Activated CD4-positive, alpha-beta T cell treated with anti-CD3 and anti-CD28 coated beads, Interleukin-2, amount 10 ng/mL, durations not matched to agents 24 days and 14 days (primary cell): ENCODE results near the gene MAP4K2. TPM values are rescaled to one million over a fixed set of nuclear protein-coding genes. Genes with fewer than 3 reads are reported as not detected.
A peak's percentile ranks its signal among the peaks of the same experiment; 100 is the strongest.

Experiments
- DNase-seq: peaks from one replicate; pipeline ENCODE4 v3.0.0; 2022
- H3K27ac Mint-ChIP-seq: one replicate; pipeline ENCODE4 v1.8.0; 2022; ENCODE audit warnings: mild to moderate bottlenecking, mixed read lengths
- H3K27me3 Mint-ChIP-seq: one replicate; pipeline ENCODE4 v1.8.0; 2022; ENCODE audit warnings: mixed read lengths
- H3K36me3 Mint-ChIP-seq: one replicate; pipeline ENCODE4 v1.8.0; 2022; ENCODE audit warnings: low read depth, mild to moderate bottlenecking, mixed read lengths
- H3K4me1 Mint-ChIP-seq: one replicate; pipeline ENCODE4 v1.8.0; 2021; ENCODE audit warnings: mixed read lengths
- H3K4me3 Mint-ChIP-seq: one replicate; pipeline ENCODE4 v1.8.0; 2022; ENCODE audit warnings: mild to moderate bottlenecking, moderate library complexity, mixed read lengths
- H3K9me3 Mint-ChIP-seq: one replicate; pipeline ENCODE4 v1.8.0; 2021; ENCODE audit warnings: mixed read lengths
- intact Hi-C: fragments of 100-400 bp; cut with micrococcal nuclease; formaldehyde crosslinking; loops from one replicate; pipeline ENCODE4 v1.15.1; 2023
- total RNA-seq: library from RNA; stranded (reverse); gene quantifications from 2 replicates; pipeline ENCODE4 v1.2.3, GENCODE V29; 2022

The MAP4K2 gene
- total RNA-seq, 1 donor from 2014 or later: 67.3 TPM

DNA sequence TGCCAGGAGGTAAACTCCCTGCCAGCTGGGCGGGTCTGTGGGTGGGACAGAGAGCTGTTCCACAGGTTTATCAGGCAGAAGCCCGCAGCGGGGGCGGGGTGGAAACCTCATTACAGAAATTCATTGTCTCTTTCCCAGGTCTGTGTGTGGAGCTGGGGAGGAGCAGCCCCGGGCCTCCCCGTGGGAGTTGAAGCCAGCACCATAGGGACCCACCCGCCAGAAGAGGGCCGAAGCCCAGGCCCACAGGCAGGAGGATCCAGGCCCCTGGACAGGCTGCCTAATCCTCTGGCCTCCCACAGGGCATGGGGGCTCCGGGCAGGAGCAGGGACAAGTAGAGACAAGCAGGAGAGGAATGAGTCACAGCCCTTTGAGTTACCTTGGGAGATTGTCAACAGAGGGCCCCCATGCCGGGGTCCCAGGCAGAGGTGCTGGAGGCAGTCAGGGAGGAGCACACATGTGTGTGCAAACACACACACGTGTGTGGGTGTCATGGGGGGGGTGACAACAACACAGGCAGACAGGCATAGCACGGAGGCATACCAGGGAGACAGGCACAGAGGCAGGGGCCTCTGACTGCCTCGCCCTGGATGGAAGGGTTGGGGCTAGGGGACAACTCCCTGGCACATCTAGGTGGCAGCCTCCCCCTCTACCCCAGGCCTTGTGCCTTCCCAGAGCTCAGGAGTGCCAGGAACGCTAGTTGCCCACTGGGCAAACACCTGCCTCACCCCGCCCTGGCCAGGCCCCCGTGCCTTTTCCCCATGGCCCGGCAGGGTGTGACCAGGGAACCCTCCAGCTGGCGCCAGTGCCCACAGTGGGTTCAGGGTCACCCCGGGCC is 40.1 kb upstream of the MAP4K2 start:
- Mint-ChIP-seq H3K4me3 (peak overlapping the region; percentile 73), H3K27ac (peak overlapping the region; percentile 71)
- intact Hi-C loops: no loop called here

GRCh38 chr11:64842366-64842759 is 39.3 kb upstream of the MAP4K2 start:
- H3K27me3 Mint-ChIP-seq: peaks cover 2% of the 10 kb centered on the region
- no peak for DNase-seq
- H3K4me3 Mint-ChIP-seq: no peak overlapping the region
- H3K9me3 Mint-ChIP-seq: no peaks in the 10 kb centered on the region
- no peaks in the 10 kb centered on the region for H3K36me3 Mint-ChIP-seq
- intact Hi-C loops: no loop called here
- H3K4me1 Mint-ChIP-seq: peaks cover 18% of the 10 kb centered on the region
- H3K27ac Mint-ChIP-seq: no peak overlapping the region

More for the DNA sequence above, 40.1 kb upstream of the MAP4K2 start:
- Mint-ChIP-seq H3K36me3 (no peaks in the 10 kb centered on the region), H3K9me3 (no peaks in the 10 kb centered on the region), H3K4me1 (peaks cover 21% of the 10 kb centered on the region), H3K27me3 (peaks cover 2% of the 10 kb centered on the region)
- no peak for DNase-seq

DNA sequence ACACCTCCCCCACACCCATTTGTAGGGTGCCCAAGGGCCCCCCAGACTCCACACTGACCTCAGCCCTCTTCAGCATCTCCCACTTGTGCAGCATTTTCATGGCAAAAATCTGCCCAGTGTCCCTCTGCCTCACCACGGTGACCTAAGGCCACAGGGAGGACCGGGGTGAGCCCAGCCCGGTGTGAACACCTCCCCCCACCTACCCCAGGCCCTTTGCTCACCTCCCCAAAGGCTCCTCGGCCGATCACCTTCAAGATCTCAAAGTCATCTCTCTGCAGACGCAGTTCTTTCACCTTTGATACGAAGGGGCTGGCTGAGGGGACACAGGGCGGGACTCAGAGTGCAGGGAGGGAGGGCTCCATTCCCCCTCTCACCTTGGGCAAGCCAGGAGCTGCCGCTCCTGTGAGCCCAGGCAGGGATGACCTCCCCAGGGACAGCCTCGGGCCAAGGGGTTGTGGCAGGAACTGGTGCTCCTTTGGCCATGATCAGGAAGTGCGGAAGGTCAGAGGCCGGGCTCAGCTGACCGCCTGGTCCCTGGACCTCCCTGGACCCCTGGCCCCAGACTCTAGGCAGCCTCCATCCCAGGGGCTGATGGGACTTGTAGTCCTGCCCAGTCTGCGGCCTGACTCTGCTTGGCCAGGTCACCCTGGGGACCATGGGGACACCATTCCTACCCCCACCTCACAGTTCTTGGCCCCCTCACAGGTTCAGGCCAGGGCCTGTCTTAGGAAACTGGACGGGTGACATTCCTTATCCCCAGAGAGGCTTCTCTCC is 38.8 kb upstream of the MAP4K2 start:
- intact Hi-C loops: no loop called here

DNA sequence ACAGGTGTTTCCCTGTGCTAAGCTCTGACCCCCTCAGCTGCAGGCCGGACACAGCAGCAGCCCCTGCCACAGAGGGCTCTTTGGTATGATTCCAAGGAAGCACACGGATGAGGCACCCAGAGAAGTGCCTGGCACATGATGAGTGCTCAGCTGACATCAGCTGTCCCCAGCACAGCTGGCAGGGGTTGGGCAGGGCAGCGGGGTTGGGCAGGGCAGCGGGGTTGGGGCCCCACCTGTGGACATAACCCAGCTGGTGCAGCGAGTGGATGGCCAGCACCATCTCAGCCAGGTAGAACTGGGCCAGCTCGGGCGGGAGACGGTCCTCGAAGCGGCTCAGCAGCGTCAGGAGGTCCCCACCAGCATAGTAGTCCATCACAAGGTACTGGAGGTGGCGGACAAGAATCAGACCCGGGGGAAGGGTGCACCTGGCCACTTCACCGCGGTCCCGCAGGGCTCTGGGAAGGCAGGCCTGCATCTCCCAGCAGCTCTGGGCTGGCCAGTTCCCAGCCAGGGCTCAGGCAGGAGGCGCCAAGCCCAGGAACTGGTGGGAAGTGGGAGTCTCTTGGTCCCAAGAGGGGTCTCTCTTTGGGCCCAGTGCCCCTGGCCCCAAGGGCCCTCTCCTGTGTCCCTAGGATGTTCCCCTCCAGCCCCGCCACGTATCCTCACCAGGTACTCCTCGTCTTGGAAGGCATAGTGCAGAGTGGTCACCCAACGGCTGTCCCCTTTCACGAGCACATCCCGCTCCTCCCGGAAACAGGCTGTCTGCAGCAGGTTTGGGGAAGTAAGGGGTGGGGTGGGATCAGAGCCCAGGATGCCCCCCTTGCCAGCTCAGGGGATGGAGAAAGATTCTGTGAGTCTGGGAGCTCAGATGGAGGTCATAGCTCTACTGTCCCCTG is 37.1 kb upstream of the MAP4K2 start:
- H3K4me1 Mint-ChIP-seq: peaks cover 10% of the 10 kb centered on the region
- H3K27me3 Mint-ChIP-seq: peaks cover 2% of the 10 kb centered on the region
- no peak overlapping the region for H3K27ac Mint-ChIP-seq
- no peak for DNase-seq
- no peaks in the 10 kb centered on the region for H3K9me3 Mint-ChIP-seq
- intact Hi-C loops: no loop called here
- no peak overlapping the region for H3K4me3 Mint-ChIP-seq
- no peaks in the 10 kb centered on the region for H3K36me3 Mint-ChIP-seq

More for the DNA sequence above, 38.8 kb upstream of the MAP4K2 start:
- Mint-ChIP-seq H3K27ac (no peak overlapping the region), H3K4me3 (no peak overlapping the region), H3K36me3 (no peaks in the 10 kb centered on the region), H3K27me3 (peaks cover 2% of the 10 kb centered on the region), H3K4me1 (peaks cover 13% of the 10 kb centered on the region), H3K9me3 (no peaks in the 10 kb centered on the region)
- DNase-seq: no peak

DNA sequence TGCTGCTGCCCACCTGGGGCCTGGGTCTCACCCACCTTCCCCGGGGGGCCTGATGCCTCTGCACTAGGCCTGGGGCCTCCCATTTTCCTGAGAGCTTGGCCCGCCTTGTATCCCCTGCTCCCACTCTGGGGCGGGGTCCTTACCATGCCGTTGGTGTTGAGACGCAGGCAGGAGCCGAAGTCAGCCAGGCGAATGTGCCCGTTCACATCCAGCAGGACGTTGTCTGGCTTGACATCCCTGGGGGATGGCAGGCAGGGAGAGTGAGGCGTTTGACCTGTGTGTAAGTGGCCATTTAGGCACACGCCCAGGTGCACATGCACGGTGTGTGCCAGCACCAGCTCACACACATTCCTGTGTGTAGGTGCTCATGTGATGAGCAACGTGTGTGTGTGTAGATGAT is 36.3 kb upstream of the MAP4K2 start:
- intact Hi-C loops: no loop called here
- Mint-ChIP-seq H3K9me3 (no peaks in the 10 kb centered on the region), H3K27ac (no peak overlapping the region), H3K4me1 (peaks cover 8% of the 10 kb centered on the region), H3K27me3 (peaks cover 2% of the 10 kb centered on the region), H3K4me3 (no peak overlapping the region), H3K36me3 (no peaks in the 10 kb centered on the region)
- no peak for DNase-seq

GRCh38 chr11:64838600-64839334 is 35.8 kb upstream of the MAP4K2 start:
- Mint-ChIP-seq H3K27me3 (peaks cover 2% of the 10 kb centered on the region), H3K4me1 (peaks cover 5% of the 10 kb centered on the region), H3K27ac (no peak overlapping the region), H3K36me3 (no peaks in the 10 kb centered on the region), H3K9me3 (no peaks in the 10 kb centered on the region), H3K4me3 (no peak overlapping the region)
- no peak for DNase-seq
- intact Hi-C loops: no loop called here

DNA sequence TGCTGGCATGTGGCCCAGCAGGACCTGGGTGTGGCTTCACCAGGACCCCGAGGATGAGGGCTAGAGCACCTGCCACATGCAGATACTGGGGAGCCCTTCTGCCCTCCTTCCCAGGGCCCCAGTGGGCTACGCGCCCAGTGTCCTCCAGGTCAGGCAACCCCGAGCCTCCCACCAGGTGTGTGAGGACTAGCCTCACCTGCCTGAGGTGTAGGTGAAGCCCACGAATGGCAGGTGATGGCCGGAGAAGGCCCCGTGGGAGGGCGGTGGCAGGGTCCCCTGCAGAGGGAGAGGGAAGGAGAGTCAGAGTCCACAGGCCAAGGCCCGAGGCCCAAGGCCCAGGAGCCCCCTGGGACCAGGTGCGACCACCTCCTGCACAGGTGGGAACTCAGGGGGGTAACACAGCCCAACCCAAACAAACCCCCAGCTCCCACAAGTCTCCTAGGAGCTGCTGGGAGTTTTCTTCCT is 34.9 kb upstream of the MAP4K2 start:
- Mint-ChIP-seq H3K36me3 (no peaks in the 10 kb centered on the region), H3K27me3 (no peaks in the 10 kb centered on the region), H3K4me3 (no peak overlapping the region), H3K4me1 (no peaks in the 10 kb centered on the region), H3K9me3 (no peaks in the 10 kb centered on the region), H3K27ac (no peak overlapping the region)
- DNase-seq: no peak
- intact Hi-C loops: no loop called here

DNA sequence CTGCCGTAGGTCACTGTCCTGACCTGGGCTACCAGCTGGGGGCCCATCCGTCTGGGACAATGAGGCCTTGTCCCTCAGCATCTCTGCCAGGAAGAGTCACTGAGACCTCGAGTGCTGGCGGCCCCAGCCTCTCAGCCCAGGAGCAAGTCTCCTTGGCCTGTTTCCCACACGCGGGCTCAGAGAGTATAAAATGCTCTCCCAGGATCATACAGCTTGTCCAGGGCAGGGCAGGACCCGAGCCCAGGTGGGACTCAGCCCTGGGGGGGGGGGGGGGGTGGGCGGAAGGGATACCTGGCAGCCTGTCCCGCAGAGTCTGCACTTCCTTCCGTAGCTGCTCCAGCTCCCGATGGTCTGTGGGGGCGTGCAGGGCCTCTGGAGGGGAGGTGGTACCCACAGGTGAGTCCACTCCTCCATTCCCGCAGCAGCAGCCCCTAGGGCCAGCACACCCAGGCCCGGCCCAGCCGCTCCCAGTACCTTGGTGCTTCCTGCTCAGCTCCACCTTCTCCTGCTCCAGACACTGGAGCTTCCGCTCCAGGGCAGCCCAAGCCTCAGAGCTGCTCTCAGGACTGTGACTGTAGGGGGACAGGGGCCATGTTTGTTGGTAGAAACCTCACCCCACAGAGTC is 33.5 kb upstream of the MAP4K2 start:
- no peaks in the 10 kb centered on the region for H3K36me3 Mint-ChIP-seq
- no peak overlapping the region for H3K27ac Mint-ChIP-seq
- no peaks in the 10 kb centered on the region for H3K4me1 Mint-ChIP-seq
- no peak overlapping the region for H3K4me3 Mint-ChIP-seq
- intact Hi-C loops: no loop called here
- H3K9me3 Mint-ChIP-seq: no peaks in the 10 kb centered on the region
- no peak for DNase-seq
- no peaks in the 10 kb centered on the region for H3K27me3 Mint-ChIP-seq

DNA sequence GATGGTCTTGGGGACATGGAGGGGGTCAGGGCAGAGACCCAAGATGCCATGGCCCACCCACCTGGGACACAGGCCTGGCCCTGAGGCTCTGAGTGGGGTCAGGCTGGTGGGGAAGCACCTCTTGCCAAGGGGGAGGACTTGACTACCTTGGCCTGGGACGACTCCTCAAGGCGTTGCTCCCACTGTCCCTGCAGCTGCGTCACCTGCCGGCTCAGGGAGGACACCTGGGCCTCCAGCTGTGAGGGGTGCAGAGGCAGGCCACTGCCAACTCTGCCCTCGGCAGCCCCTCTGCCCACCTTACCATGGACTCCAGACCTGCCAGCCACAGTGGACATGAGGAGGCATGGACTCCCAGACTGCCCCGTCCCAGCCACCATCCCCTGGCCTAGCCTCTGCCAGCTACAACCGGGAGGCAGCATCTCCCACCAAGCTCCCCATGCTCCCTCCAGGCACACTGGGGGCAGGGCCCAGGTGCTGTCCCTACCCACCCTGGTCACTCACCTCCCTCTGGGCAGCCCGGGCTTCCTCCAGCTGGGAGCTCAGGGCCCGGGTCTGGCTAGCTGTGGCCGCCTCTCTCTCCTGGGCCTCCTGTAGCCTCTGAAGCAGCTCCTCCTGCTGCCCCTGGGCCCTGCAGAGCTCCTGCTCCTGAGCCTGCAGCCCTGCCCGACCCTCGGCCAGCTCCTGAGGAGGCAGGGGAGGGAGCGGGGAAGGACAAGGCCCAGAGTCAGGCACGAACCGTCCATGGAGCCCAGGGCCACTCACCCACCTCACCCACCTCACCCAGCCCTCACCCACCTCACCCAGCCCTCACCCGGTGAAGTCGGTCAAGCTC is 32.8 kb upstream of the MAP4K2 start:
- Mint-ChIP-seq H3K27ac (no peak overlapping the region), H3K4me3 (no peak overlapping the region), H3K36me3 (no peaks in the 10 kb centered on the region)

DNA sequence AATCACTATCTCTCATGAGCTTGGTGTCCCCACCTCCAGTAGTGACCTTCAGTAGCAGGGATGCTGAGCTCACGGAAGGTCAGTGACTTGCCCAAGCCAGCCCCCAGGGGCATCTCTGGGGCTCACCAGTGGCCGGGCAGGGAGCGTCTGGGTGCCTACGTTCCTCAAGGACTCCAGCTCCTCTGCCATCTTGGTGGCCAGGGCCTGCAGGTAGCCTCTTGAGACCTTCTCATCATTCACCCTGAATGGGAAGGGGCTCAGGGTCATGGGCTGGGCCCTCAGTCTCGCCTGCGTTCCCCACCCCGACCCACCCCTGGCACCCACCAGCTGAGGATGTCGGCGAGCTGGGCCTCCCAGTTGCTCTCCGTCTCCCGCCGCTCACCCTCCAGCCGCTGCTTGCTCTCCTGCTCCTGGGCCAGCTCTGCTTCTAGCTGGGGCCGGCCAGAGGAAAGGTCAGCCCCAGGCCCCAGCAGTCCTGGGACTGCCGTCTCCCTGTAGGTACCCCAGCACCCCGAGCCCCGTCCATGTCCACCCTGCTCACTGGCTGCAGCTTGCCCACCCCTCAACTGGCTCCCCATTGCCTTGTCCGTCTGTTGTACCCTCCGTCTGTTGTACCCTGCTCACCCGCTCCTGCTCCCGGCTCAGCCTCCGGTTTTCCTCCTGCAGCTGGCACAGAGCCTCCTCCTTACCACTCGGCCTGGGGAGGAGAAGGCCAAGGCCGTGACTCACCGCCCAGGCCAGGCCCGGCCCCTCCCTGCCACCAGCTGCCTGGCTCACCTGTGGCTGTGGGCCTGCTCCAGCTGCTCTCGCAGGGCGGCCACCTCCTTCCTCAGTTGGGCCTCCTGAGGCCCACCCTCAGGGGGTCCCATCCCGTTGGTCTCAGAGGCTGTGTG is 32.0 kb upstream of the MAP4K2 start:
- Mint-ChIP-seq H3K27ac (no peak overlapping the region), H3K4me3 (no peak overlapping the region), H3K27me3 (no peaks in the 10 kb centered on the region), H3K4me1 (no peaks in the 10 kb centered on the region), H3K9me3 (no peaks in the 10 kb centered on the region), H3K36me3 (no peaks in the 10 kb centered on the region)
- DNase-seq: no peak
- intact Hi-C loops: no loop called here

More for the DNA sequence above, 32.8 kb upstream of the MAP4K2 start:
- DNase-seq: no peak
- intact Hi-C loops: no loop called here
- H3K27me3 Mint-ChIP-seq: no peaks in the 10 kb centered on the region
- no peaks in the 10 kb centered on the region for H3K4me1 Mint-ChIP-seq
- H3K9me3 Mint-ChIP-seq: no peaks in the 10 kb centered on the region

DNA sequence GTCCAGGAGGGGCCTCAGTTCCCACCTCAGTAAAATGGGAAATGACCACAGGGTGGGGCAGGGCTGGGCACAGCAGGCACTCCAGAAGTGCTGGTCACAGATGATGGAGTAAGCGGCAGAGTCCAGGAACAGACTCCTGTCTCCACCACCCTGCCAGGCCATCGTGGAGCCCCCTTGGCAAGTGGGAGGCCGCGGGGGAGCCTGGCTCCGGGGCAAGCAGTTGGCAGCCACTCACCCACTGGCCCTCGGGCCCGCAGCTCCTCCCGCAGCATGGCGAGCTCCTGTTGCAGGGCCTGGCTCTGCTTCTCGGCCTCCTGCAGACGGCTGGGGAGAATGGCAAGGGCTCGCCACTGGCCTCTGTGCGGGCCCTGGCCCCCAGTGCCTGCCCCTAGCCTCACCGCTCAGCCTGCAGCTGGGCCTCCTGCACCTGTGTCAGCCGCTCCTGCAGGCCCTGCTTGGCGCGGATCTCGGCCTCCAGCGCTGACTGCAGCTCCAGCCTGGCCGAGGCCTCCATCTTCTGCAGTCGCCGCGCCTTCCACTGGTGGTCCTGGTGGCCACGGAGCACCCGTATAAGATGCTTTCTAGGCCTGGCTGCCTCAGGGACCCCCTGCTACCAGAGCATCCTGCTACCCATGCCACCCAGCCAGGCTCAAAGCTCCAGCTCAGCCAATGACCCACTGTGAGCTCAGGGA is 31.2 kb upstream of the MAP4K2 start:
- Mint-ChIP-seq H3K4me3 (no peak overlapping the region), H3K36me3 (no peaks in the 10 kb centered on the region), H3K27ac (no peak overlapping the region), H3K4me1 (no peaks in the 10 kb centered on the region), H3K9me3 (no peaks in the 10 kb centered on the region), H3K27me3 (no peaks in the 10 kb centered on the region)
- intact Hi-C loops: no loop called here
- DNase-seq: no peak
